ENCODE measurements around the gene HPCAL1.

The HPCAL1 gene

GRCh38 chr2:10320575-10320931 lies 17.8 kb downstream of the HPCAL1 start:
- no peak for DNase-seq (ENCODE audit: extremely low read depth in 1 of 2, low read depth in 1 of 2)

- DNase-seq (ENCODE audit: extremely low read depth in 1 of 2, low read depth in 1 of 2) = no peak
These were observed 18.2 kb downstream of the HPCAL1 start for GRCh38 chr2:10320933-10321332.

DNA sequence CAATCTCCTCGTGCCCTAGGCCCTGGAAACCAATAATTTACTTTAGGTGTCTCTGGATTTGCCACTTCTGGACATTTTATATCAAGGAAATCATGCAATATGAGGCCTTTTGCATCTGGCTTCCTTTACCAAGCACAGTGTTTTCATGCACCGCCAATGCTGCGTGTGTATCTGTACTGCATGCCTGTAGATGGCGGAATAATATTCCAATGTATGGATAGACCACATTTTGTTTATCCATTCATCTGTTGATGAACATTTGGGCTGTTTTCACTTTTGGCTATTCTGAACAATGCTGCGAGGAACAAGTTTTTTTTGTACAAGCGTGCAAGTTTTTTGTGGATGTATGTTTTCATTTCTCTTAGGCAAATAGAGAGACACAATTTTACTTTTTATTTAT lies 18.9 kb downstream of the HPCAL1 start:
- DNase-seq (ENCODE audit: extremely low read depth in 1 of 2, low read depth in 1 of 2) = no peak

- no peak for DNase-seq (ENCODE audit: extremely low read depth in 1 of 2, low read depth in 1 of 2)
These were observed 19.8 kb downstream of the HPCAL1 start for GRCh38 chr2:10322481-10322880.

DNA sequence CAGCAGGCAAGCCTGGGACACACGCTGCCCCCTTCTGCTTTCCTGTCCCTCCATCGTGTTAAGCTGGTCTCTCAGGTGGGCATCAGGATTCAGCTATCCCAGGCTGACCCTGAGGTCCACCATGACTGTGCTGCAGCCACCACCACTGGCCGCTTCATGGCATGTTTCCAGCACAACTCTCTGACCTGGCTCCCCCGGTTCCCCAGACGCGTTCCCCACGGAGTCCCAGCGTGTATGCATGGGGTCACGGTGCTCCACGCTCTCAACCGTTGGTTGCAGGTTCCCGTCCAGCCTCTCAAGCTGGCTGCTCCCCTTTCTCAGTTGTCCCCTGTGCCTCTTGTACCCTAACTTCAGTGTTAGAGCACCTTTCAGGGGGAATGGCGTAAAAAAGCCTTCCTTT lies 20.3 kb downstream of the HPCAL1 start:
- no peak for DNase-seq (ENCODE audit: extremely low read depth in 1 of 2, low read depth in 1 of 2)

DNA sequence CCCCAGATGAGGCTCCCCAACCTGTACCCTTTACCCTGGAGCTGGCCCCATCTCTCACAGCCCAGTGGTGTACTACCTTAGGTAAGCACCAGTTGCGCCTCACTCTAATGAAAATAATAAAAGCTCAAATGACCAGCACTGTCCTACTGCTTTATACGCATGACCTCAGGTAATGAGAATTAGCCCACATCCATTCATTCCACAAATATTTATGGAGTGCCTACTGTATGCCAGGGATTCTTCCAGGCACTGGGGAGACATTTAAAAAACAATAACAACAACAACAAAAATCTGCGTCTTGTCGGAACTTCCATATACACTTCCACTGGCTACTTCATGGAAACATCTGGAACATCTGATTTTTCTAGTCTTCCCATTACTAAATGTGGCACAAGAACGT lies 20.8 kb downstream of the HPCAL1 start:
- no peak for DNase-seq (ENCODE audit: extremely low read depth in 1 of 2, low read depth in 1 of 2)

DNA sequence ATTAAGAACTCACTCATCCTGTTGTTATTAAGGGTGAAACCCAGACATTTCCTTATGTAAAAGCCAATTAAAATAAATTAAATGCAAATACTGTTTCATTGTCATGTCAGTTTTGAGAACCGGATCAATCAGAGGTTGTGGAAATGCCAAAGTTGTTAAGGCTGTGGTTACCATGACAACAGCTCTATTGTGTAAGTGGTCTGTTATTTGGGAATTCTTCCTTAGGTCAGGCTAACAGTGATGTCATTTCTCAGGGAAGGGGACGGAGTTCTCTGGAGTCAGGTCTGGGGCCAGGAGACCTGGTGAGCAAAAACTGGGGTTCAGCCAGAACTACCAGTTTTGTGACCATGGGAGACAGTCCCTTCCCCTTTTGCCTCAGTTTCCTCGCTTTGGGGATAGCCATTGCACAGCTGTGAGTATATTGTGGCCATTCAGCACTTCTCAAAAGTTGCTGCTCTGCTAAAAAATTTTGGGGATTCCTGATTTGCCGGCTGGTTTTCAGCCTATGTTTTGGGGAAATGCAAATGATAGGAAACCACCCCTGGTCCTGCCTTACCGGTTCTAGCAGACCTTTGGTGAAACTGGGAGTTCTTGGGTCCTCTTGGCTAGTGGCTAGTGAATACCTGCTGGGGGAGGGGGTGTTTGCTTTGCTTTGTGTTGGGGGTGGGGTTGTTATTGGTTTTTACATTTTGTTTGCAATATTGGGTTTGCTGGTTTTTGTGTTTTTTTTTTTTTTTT lies 21.6 kb downstream of the HPCAL1 start:
- no peak for DNase-seq (ENCODE audit: extremely low read depth in 1 of 2, low read depth in 1 of 2)

- DNase-seq (ENCODE audit: extremely low read depth in 1 of 2, low read depth in 1 of 2) = no peak
These were observed 22.8 kb downstream of the HPCAL1 start for GRCh38 chr2:10325278-10326145.

DNA sequence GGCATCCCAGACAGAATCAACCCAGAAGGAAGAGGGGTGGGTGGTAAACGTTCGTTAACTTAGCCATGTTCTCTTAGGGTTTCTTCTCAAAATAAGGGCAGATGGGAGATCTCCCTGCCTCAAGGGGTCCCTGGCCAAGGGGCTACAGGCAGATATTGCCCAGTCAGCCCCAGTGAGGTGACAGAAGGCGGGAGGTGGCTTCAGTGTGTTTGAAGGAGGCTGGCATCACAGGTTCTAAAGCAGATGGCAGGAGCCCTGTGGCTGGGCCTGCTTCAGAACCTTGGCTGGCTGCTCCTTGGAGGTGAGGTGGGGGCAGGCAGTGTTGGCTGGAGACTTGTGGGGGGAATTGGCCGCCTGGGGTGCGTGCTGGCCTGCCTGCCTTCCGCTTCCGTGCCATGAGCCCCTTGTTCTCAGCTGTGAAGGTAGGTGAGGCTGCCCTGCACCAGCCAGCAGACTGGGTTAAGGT lies 23.5 kb downstream of the HPCAL1 start:
- DNase-seq (ENCODE audit: extremely low read depth in 1 of 2, low read depth in 1 of 2) = no peak

DNA sequence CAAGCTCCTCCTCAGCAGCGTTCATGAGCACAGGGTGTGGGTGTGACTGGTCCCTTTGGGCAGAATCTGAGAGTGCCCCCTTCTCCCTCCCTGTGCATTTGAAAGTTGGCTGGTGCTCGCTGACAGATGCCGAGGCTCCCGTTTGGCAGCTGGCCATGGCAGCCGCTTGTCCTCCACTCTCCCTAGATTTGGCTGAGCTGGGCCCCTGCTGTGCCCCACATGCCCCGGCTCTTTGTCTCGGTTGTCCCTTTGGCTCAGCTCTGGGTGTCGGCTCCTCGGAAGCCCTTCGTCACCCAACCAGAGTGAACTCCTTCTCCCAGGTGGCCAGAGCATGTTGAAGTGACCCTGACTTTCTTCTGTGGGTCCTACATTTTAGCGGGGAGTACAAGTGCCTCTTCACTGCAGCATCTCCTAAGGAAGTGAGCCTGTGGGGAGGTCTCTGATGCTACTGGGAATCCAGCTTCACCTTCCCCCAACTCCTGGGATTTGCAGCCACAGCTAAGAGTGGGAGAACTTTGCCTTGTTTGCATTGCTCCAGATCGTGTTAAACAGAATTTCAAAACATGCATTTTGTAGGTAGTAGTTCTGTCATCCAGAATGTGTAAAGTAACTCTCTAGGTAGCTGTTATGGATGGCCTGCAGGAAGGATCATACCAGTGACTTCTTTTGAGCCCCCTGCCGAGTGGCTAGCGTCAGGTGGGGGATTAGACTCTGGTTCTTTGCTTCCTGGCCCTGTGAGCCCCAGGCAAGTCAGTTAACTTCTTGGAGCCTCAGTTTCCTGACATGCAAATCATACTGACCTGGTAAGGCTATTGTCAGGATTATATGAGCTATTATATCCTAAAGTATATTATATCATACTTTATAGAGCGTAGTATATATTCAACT lies 24.2 kb downstream of the HPCAL1 start:
- no peak for DNase-seq (ENCODE audit: extremely low read depth in 1 of 2, low read depth in 1 of 2)

GRCh38 chr2:10327896-10328669 lies 25.4 kb downstream of the HPCAL1 start:
- DNase-seq (ENCODE audit: extremely low read depth in 1 of 2, low read depth in 1 of 2) = no peak

- DNase-seq (ENCODE audit: extremely low read depth in 1 of 2, low read depth in 1 of 2) = no peak
These were observed 26.2 kb downstream of the HPCAL1 start for GRCh38 chr2:10328670-10329579.

DNA sequence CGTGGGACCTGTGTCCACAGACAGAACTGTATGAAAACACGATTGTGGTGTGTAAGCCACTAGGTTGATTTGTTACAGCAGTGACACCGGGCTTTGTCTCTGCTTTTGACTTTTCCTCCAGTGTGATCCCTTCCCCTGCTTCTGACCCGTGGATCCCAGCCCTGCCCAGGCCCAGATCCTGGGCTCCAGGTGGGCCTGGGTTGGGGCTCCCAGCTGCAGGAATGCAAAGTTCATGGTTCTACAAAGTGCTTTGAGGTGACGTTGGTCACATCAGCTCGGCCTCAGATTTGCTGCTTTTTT lies 26.8 kb downstream of the HPCAL1 start:
- DNase-seq (ENCODE audit: extremely low read depth in 1 of 2, low read depth in 1 of 2) = no peak

GRCh38 chr2:10329880-10330699 lies 27.4 kb downstream of the HPCAL1 start:
- DNase-seq (ENCODE audit: extremely low read depth in 1 of 2, low read depth in 1 of 2) = no peak

DNA sequence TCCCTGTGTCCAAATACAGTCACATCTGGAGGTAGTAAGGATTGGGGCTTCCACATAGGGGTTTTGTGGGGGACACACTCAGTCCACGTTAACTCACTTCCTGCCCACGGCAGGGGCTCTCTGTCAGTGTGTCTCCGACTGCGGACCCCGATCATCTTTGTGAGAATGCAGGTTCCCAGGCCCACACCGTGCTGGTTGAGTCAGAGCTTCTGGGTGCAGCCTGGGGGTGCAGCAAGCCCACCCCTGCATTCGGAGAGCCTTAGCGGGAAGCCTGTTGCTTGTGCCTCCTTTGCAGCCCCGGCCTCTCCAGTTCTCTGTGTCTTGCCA lies 28.0 kb downstream of the HPCAL1 start:
- DNase-seq (ENCODE audit: extremely low read depth in 1 of 2, low read depth in 1 of 2) = no peak

DNA sequence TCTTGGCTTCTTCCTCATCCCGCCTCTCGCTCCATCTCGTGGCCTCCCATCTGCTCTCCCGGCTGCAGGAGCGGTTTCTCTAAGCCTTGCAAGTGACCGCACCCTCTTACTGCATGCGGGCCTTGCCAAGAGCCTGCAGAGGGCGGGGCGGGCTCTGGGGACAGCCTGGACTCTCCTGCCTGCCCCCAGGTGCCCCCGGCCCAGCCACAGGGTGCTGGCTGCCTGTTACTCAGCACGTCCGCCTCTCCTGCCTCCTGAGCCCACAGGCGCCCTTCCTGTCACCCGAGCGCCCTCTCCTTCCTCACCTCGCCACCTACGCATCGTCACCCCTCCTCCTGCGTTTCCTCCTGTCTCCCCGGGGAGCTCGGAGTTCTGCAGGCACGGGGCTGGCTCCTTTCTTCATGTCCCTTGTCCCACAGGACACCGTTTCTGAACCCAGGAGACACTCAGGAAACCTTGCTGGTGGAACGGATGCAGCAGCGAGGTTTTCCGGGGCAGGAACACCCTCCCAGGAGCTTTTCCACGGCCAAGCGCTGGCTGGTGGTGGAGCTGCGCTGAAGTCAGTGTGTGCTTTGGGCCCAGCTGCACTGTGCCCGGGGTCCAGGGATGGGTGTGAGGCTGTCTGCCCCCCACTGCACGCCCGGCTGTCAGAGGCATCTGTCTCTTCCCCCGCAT lies 28.5 kb downstream of the HPCAL1 start:
- DNase-seq (ENCODE audit: extremely low read depth in 1 of 2, low read depth in 1 of 2) = peak; percentile 66 to 85

GRCh38 chr2:10331702-10332401 lies 29.1 kb downstream of the HPCAL1 start:
- peak; percentile 25 to 69 for DNase-seq (ENCODE audit: extremely low read depth in 1 of 2, low read depth in 1 of 2)
